B cell (primary cell): Measurements from ENCODE around the gene SSR3. TPM values are rescaled to one million over a fixed set of nuclear protein-coding genes. Genes with fewer than 3 reads are reported as not detected.
"Not testable (repeated sequence)": the region's sequence is repeated elsewhere in the genome, so short reads cannot be mapped to it uniquely, and the experiment has no call there.

ENCODE experiments used
- ATAC-seq: fragments of 200-7000 bp; cut with Tn5 transposase; one replicate; pipeline ENCODE4 v1.10.0; 2021; ENCODE audit warnings: low read depth, mild to moderate bottlenecking, moderate number of reproducible peaks, moderate library complexity
- CTCF ChIA-PET: fragments of 350-600 bp; sonication (Branson Sonifier 250); formaldehyde crosslinking; loops from one replicate; lab custom pipeline; 2021; ENCODE audit warnings: antibody characterized with exemption, inconsistent platforms; lab: Charles Lee
- POLR2A ChIA-PET: fragments of 350-600 bp; sonication (Branson Sonifier 250); formaldehyde crosslinking; loops from one replicate; lab custom pipeline; 2021; ENCODE audit warnings: antibody characterized with exemption; lab: Charles Lee
- DNase-seq: peaks from one replicate; pipeline ENCODE4 v3.0.0; 2013
- H2AFZ ChIP-seq: 2 replicates; pipeline ENCODE4 v1.6.1; 2012; ENCODE audit warnings: mild to moderate bottlenecking, low read depth, low read length; ENCODE audit not compliant: insufficient read depth, poor library complexity, severe bottlenecking
- H3K27ac ChIP-seq, 2 donors: 1 replicate in 1 of 2; 2 replicates in 1 of 2; pipeline ENCODE4 v1.5.1; 2012 to 2013; ENCODE audit warnings: low read length in 2 of 2, mild to moderate bottlenecking in 2 of 2, moderate library complexity in 1 of 2
- H3K27me3 ChIP-seq, 4 experiments: fragments of 200-600 bp in 1 of 4; sonication (generic) in 1 of 4; replicated peaks in 1 of 4; 1 replicate in 2 of 4; 2 replicates in 2 of 4; pipeline versions ENCODE4 v1.6.1 to v1.7.0; 2013 to 2016; ENCODE audit warnings: low read length in 3 of 4, mild to moderate bottlenecking in 2 of 4, mixed read lengths in 1 of 4, moderate library complexity in 1 of 4; ENCODE audit not compliant: insufficient read depth in 4 of 4, control insufficient read depth in 3 of 4; ENCODE audit errors: control extremely low read depth in 1 of 4
- H3K36me3 ChIP-seq, 2 experiments: replicated peaks in 1 of 2; 1 replicate in 1 of 2; 2 replicates in 1 of 2; pipeline versions ENCODE4 v1.6.1 to v1.7.1; 2013; ENCODE audit warnings: low read length in 1 of 2; ENCODE audit not compliant: insufficient read depth in 2 of 2, control insufficient read depth in 1 of 2; ENCODE audit errors: control extremely low read depth in 1 of 2, extremely low read depth in 1 of 2
- H3K4me1 ChIP-seq, 2 donors: fragments of 200-600 bp in 1 of 2; sonication (generic) in 1 of 2; 1 replicate in 1 of 2; 2 replicates in 1 of 2; pipeline versions ENCODE4 v1.5.1 to v1.6.1; 2013 to 2017; ENCODE audit warnings: low read length in 2 of 2; ENCODE audit not compliant: control insufficient read depth in 2 of 2, insufficient read depth in 2 of 2
- H3K4me2 ChIP-seq: replicated peaks from 2 replicates; pipeline ENCODE3; 2012; ENCODE audit warnings: mild to moderate bottlenecking, low read depth, low read length; ENCODE audit not compliant: poor library complexity, severe bottlenecking
- H3K4me3 ChIP-seq, 5 experiments: fragments of 200-600 bp in 1 of 5; sonication (generic) in 1 of 5; 1 replicate in 3 of 5; 2 replicates in 2 of 5; pipeline versions ENCODE4 v1.5.1 to v1.7.0; 2011 to 2016; ENCODE audit warnings: low read length in 4 of 5, mild to moderate bottlenecking in 4 of 5, low read depth in 2 of 5, control low read depth in 1 of 5, moderate library complexity in 1 of 5; ENCODE audit not compliant: insufficient read depth in 1 of 5; ENCODE audit errors: control extremely low read depth in 1 of 5, extremely low read depth in 1 of 5
- H3K79me2 ChIP-seq: fragments of 200-600 bp; sonication (generic); one replicate; pipeline ENCODE4 v1.6.0; 2016; ENCODE audit warnings: low read length; ENCODE audit not compliant: control insufficient read depth, insufficient read depth
- H3K9ac ChIP-seq: fragments of 200-600 bp; sonication (generic); 2 replicates; pipeline ENCODE4 v1.6.1; 2017; ENCODE audit warnings: mild to moderate bottlenecking, low read length, moderate library complexity
- H3K9me3 ChIP-seq, 3 donors: one replicate each; pipeline versions ENCODE4 v1.6.1 to v1.7.1; 2013; ENCODE audit warnings: low read length in 2 of 3; ENCODE audit not compliant: control insufficient read depth in 2 of 3, insufficient read depth in 1 of 3; ENCODE audit errors: control extremely low read depth in 1 of 3
- H4K20me1 ChIP-seq: 2 replicates; pipeline ENCODE4 v1.6.0; 2012; ENCODE audit warnings: mild to moderate bottlenecking, low read length; ENCODE audit not compliant: insufficient read depth, control insufficient read depth, poor library complexity, severe bottlenecking
- H3K27ac Mint-ChIP-seq: one replicate; pipeline ENCODE4 v1.8.0; 2021; ENCODE audit warnings: mixed read lengths
- H3K27me3 Mint-ChIP-seq: one replicate; pipeline ENCODE4 v1.8.0; 2021; ENCODE audit warnings: mixed read lengths
- H3K4me1 Mint-ChIP-seq: one replicate; pipeline ENCODE4 v1.8.0; 2021; ENCODE audit warnings: mixed read lengths
- H3K4me3 Mint-ChIP-seq: one replicate; pipeline ENCODE4 v1.8.0; 2021; ENCODE audit warnings: mixed read lengths
- H3K9me3 Mint-ChIP-seq: one replicate; pipeline ENCODE4 v1.8.0; 2022; ENCODE audit warnings: mixed read lengths; ENCODE audit not compliant: insufficient read depth
- CTCF ChIP-seq: fragments of 200-600 bp; IDR thresholded peaks from one replicate; pipeline ENCODE4 v1.8.0; 2022; ENCODE audit warnings: antibody characterized with exemption, mild to moderate bottlenecking
- EZH2 ChIP-seq: IDR thresholded peaks from 2 replicates; pipeline ENCODE4 v1.6.1; 2012; ENCODE audit warnings: borderline replicate concordance, low read depth, mild to moderate bottlenecking, moderate library complexity, low read length; ENCODE audit not compliant: insufficient read depth, poor library complexity, severe bottlenecking
- WGBS: methylation state at CpG from one replicate; pipeline ENCODE4 v1.1.5; 2013; ENCODE audit warnings: missing lambda C conversion rate; ENCODE audit not compliant: insufficient coverage; 5-methylcytosine and 5-hydroxymethylcytosine counted together
- intact Hi-C: fragments of 100-400 bp; cut with micrococcal nuclease; formaldehyde crosslinking; loops from one replicate; pipeline ENCODE4 v1.10.0; 2022
- polyA plus RNA-seq: library from polyadenylated mRNA; depleted of rRNA; stranded (reverse); fragments of >200 nt; gene quantifications from 2 replicates; pipeline ENCODE4 v1.2.3, GENCODE V29; 2012
- total RNA-seq, 2 donors: library from RNA; stranded (reverse); fragments of 120-200 nt in 1 of 2; gene quantifications; 1 replicate in 1 of 2; 2 replicates in 1 of 2; pipeline versions ENCODE4 v1.2.3 to v1.2.4, GENCODE V29; 2013 to 2022

SSR3 gene
- total and polyA plus RNA-seq, 2 donors (not counting 1 experiment from before 2014, with no cell fraction given), result 17.5 to 69.2 TPM

DNA sequence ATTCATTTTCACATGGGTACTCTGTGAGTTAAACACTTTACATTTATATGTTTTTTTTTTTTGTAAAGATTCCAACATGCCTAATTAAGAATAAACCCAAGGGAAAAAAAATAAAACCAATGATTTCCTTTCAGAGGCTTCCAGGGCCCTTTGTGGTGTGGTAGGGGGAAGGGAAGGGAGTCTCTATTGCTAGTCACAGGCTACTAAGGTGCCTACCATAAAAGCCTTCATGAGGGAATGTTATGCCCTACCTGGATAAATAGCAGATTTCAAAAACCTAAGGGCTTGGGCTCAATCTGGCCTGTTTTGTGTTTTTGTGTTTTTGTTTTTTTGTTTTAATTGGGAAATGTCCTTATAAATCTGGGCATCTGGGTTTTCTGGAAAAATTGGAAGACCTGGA lies 38.9 kb upstream of the SSR3 start:
- H3K27me3 ChIP-seq, result peaks cover 0 to 4% (median 0%) of the 10 kb centered on the region in 4 experiments
- intact Hi-C loops, result no loop called here
- DNase-seq (no peak), ATAC-seq (no peak)
- H3K9ac ChIP-seq, result no peak overlapping the region
- no peaks in the 10 kb centered on the region for H3K79me2 ChIP-seq
- no peaks in the 10 kb centered on the region for H4K20me1 ChIP-seq
- H3K9me3 Mint-ChIP-seq, result peaks cover 2% of the 10 kb centered on the region
- H3K36me3 ChIP-seq, result no peaks in the 10 kb centered on the region
- H3K4me3 Mint-ChIP-seq, result no peak overlapping the region
- H2AFZ ChIP-seq, result no peak overlapping the region
- H3K4me1 Mint-ChIP-seq, result no peaks in the 10 kb centered on the region
- ChIA-PET POLR2A (no interaction called here), CTCF (no interaction called here)
- H3K4me1 ChIP-seq, result no peaks in the 10 kb centered on the region
- no peak overlapping the region for H3K27ac ChIP-seq
- no peak for TF ChIP-seq EZH2
- no peak for TF ChIP-seq CTCF
- H3K27ac Mint-ChIP-seq, result no peak overlapping the region
- H3K27me3 Mint-ChIP-seq, result peaks cover 7% of the 10 kb centered on the region
- H3K9me3 ChIP-seq, result no peaks in the 10 kb centered on the region
- H3K4me2 ChIP-seq, result no peak overlapping the region
- no peak overlapping the region for H3K4me3 ChIP-seq

- not testable (repeated sequence) for H3K27me3 ChIP-seq
Observed at GRCh38 chr3:156589806-156590205, 34.9 kb upstream of the SSR3 start.

More at GRCh38 chr3:156589806-156590205, 34.9 kb upstream of the SSR3 start:
- H3K36me3 ChIP-seq, H3K79me2 ChIP-seq, POLR2A ChIA-PET, H3K27me3 Mint-ChIP-seq, H3K4me1 ChIP-seq, CTCF ChIA-PET, ATAC-seq, H4K20me1 ChIP-seq, H3K4me1 Mint-ChIP-seq, H3K4me2 ChIP-seq, H3K4me3 Mint-ChIP-seq, H3K9me3 Mint-ChIP-seq, H3K27ac ChIP-seq, H3K9ac ChIP-seq, H2AFZ ChIP-seq, H3K9me3 ChIP-seq, intact Hi-C loops, H3K27ac Mint-ChIP-seq, H3K4me3 ChIP-seq, DNase-seq: not testable (repeated sequence)
- 100% methylated on average over 2 of the region's 5 CpGs for WGBS
